Left cardiac atrium (tissue), 4 donors: ENCODE measurements around the gene ALKBH5. TPM values are rescaled to one million over a fixed set of nuclear protein-coding genes. Genes with fewer than 3 reads are reported as not detected.

Experiments
- ATAC-seq, 2 donors: fragments of 200-7000 bp; cut with Tn5 transposase; one replicate each; pipeline ENCODE4 v1.9.1; 2020; ENCODE audit warnings: mild to moderate bottlenecking in 2 of 2, moderate library complexity in 2 of 2
- DNase-seq: peaks from one replicate; pipeline ENCODE4 v3.0.0-alpha.2; 2020
- intact Hi-C, 2 donors: fragments of 100-400 bp; cut with DNase I; formaldehyde crosslinking; loops; one replicate each; pipeline versions ENCODE4 v1.14.1 to v1.15.1; 2022 to 2023
- total RNA-seq, 2 donors: library from RNA; stranded (reverse); fragmentation: NEBNext Ultra II Directional; extraction: Animal tissue kit (Norgen Biotek cat#: 25700); gene quantifications; one replicate each; pipeline ENCODE4 v1.2.1, GENCODE V29; 2021
- donor health status: DM: no; HTN: yes; CAD: no.
- donor health status: DM: no; HTN: yes; CAD: no; lungs with severe emphysema.
- donor health status: DM: yes; HTN: yes; CAD: no.
- donor health status: Dilated cardiomyopathy.

The ALKBH5 gene
- total RNA-seq, 2 donors from 2014 or later, result 137 to 169 TPM

- no peak for DNase-seq
- no peak for ATAC-seq
- intact Hi-C loops, result no loop called here
These were observed 27.3 kb upstream of the ALKBH5 start for GRCh38 chr17:18156171-18156975.

DNA sequence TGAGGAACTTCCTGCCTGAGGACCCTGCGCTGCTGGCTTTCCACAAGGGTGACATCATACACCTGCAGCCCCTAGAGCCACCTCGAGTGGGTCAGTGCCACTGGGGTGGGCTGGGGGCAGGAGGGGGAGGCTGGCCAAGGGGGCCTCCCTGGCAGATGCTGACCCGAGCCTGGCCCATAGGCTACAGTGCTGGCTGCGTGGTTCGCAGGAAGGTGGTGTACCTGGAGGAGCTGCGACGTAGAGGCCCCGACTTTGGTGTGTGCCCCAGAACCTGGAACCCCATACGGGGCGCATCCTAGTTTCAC lies 26.7 kb upstream of the ALKBH5 start:
- intact Hi-C loops, result no loop called here
- no peak for ATAC-seq
- DNase-seq, result no peak

DNA sequence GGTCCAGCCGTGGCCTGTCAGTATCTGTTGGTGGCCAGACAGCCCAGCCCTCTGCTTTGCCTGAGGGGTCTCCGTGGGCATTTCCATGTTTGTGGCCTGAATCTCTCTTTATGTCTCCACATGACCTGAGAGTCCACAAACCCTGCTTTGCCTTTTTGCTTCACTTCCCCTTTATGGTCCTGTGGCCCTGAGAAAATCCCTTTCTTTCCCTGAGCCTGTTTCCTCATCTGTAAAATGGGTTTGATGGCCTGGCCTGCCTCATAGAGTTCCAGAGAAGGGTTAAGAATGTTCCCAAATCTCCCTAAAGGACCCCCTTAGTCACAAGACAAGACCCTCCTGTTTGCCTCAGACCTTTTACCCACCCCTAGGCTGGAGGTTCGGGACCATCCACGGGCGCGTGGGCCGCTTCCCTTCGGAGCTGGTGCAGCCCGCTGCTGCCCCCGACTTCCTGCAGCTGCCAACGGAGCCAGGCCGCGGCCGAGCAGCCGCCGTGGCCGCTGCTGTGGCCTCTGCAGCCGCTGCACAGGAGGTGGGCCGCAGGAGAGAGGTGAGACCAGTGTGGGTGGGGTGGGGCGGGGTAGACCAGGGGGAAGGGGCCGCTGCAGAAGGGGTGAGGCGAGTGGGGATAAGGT lies 26.2 kb upstream of the ALKBH5 start:
- ATAC-seq, result no peak
- intact Hi-C loops, result no loop called here
- no peak for DNase-seq

GRCh38 chr17:18158022-18158600 lies 25.5 kb upstream of the ALKBH5 start:
- DNase-seq, result peak; percentile 97
- intact Hi-C loops, result no loop called here
- ATAC-seq, result peak; percentile 71 to 78

GRCh38 chr17:18159551-18160120 lies 24.0 kb upstream of the ALKBH5 start:
- intact Hi-C loops, result no loop called here
- ATAC-seq (no peak), DNase-seq (no peak)

DNA sequence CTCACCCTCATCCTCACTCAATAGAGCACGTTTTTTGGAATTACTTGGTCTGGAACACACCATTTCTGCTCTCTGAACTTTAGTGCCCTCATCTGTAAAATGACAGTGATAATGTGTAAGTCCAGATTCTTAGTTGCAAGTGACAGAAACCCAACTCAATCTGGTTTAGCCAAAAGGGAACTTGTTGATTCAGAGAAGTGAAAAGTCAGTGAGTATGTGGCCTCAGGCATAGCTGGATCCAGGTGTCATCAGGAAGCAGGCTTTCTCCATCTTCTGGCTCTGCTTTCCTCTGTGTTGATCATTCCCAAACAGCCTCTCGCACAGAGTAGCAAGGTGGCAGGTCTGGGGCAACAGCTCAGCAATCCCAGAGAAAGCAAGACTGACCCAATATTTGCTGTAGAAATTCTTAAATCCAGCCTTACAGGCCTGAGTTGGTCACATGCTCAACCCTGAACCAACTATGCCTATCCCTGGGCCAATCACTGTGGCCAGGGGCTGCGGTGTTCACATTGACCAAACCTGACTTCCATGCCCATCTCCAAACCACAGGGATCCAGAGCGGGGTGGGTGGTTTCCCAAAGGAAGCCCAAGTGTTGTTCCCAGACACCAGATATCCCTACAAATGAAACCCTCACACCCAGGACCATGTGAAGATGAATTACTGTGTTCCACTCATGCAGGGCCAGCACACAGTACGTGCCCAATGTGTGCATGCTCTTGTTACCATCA lies 23.3 kb upstream of the ALKBH5 start:
- no peak for ATAC-seq
- no peak for DNase-seq
- intact Hi-C loops, result no loop called here

- DNase-seq (no peak), ATAC-seq (no peak)
- intact Hi-C loops, result no loop called here
These were observed 22.2 kb upstream of the ALKBH5 start for GRCh38 chr17:18161207-18162145.

DNA sequence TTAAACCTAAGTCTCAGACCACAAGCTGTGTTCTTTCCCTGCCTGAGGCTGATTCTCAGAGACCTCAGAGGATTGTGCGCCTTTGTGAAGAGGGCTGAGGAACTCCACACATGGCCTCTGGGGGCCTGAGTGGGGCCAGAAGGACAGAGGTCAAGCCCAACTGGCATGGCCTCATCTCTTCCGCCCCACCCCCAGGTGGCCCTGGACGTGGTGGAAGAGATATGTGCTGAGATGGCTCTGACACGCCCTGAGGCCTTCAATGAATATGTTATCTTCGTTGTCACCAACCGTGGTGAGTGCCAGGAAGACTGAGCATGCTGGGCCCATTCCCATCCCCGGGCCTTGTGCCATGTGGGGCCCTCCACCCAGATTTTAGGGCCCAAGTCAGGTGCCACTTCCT lies 20.1 kb upstream of the ALKBH5 start:
- DNase-seq (no peak), ATAC-seq (no peak)
- intact Hi-C loops, result no loop called here

GRCh38 chr17:18166894-18167293 lies 16.7 kb upstream of the ALKBH5 start:
- DNase-seq, result no peak
- peak in 1 of 2 donors; percentile 25 for ATAC-seq
- intact Hi-C loops, result no loop called here

GRCh38 chr17:18167421-18167820 lies 16.2 kb upstream of the ALKBH5 start:
- ATAC-seq (no peak), DNase-seq (no peak)
- intact Hi-C loops, result no loop called here

DNA sequence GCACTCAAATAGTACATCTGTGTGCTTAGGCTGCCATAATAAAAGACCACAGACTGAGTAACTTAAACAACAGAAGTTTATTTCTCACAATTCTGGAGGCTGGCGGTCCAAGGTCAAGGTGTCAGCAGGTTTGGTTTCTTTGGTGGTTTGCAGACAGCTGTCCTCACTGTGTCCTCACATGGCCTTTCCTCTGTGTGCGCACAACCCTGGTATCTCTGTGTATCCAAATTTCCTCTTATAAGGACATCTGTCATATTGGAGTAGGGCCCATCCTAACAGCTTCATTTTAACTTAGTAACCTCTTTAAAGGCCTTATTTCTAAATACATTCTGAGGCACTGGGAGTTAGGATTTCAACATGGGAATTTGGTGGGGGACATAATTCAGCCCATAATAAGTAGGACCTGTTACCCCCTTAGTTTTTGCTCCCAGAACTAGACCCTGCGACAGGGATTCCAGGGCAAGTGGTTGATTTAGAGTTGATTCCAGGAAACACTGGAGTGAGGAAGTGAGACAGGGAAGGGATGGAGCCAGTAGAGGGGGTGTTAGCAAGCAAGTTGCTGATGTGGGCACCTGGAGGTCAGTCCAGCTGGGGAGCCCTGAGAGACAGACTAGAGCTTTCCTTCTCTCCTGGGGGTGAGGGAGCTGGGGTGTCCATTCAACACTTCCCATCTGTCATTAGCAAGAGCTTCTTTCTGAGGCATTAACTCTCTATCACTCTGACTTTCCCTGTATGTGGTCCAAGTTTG lies 10.9 kb upstream of the ALKBH5 start:
- peak in 1 of 2 donors; percentile 45 for ATAC-seq
- no peak for DNase-seq
- intact Hi-C loops, result no loop called here

- DNase-seq (no peak), ATAC-seq (no peak)
- intact Hi-C loops, result no loop called here
These were observed 9.9 kb upstream of the ALKBH5 start for GRCh38 chr17:18173740-18174139.

DNA sequence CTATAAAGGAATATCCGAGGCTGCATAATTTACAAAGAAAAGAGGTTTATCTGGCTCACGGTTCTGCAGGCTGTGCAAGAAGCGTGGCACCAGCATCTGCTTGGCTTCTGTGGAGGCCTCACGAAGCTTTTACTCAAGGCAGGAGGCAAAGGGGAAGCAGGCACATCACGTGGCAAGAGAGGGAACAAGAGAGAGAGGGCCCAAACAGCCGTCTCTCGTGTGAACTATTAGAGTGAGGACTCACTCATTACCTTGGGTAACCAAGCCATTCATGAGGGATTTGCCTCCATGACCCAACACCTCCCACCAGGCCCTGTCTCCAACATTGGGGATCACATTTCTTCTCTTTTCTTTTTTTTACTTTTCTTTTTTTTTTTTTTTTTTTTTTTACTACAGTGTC lies 7.5 kb upstream of the ALKBH5 start:
- intact Hi-C loops, result no loop called here

GRCh38 chr17:18177133-18177532 lies 6.5 kb upstream of the ALKBH5 start:
- ATAC-seq (no peak), DNase-seq (no peak)
- intact Hi-C loops, result no loop called here

More for the DNA sequence above, 7.5 kb upstream of the ALKBH5 start:
- ATAC-seq, result no peak
- DNase-seq, result no peak

DNA sequence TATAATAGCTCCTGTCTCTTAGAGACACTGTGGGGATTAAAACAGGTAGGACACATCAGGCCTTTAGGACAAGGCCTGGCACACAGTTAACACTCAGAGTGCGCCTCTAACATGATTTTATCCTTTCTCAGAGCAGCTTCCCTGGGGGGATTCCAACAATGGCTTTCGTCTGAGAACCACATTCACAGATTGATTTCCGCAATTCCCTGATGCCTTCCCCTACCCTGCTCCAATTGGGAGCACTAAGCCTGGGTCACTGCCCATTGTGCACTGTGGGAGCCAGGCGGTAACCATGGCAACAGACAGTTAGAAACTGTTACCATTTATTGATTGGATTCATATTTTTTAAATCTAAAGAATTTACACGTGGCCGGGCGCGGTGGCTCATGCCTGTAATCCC lies 5.9 kb upstream of the ALKBH5 start:
- intact Hi-C loops, result no loop called here
- ATAC-seq (no peak), DNase-seq (no peak)

GRCh38 chr17:18179196-18179595 lies 4.4 kb upstream of the ALKBH5 start:
- DNase-seq (no peak), ATAC-seq (no peak)
- intact Hi-C loops, result no loop called here

- no peak for ATAC-seq
- intact Hi-C loops, result no loop called here
- no peak for DNase-seq
These were observed 3.8 kb upstream of the ALKBH5 start for GRCh38 chr17:18179804-18180203.

GRCh38 chr17:18181358-18181757 lies 2.3 kb upstream of the ALKBH5 start:
- intact Hi-C loops, result no loop called here
- no peak for DNase-seq
- peak in 1 of 2 donors; percentile 7 for ATAC-seq
